PC-9 (cell line): ENCODE data around the gene PRMT9. TPM values are rescaled to one million over a fixed set of nuclear protein-coding genes. Genes with fewer than 3 reads are reported as not detected.

ENCODE experiments used
- BruUV-seq: library from RNA; stranded (reverse); fragments of 400-500 nt; replicated peaks from 2 replicates; lab custom pipeline; 2021; lab: Mats Ljungman, UMichigan
- CTCF ChIA-PET: fragments of 300-600 bp; sonication (Branson Sonifier 250); formaldehyde crosslinking; loops from one replicate; lab custom pipeline; 2022; ENCODE audit warnings: antibody characterized with exemption; lab: Charles Lee
- POLR2A ChIA-PET: fragments of 300-600 bp; sonication (Branson Sonifier 250); formaldehyde crosslinking; loops from one replicate; lab custom pipeline; 2022; ENCODE audit warnings: antibody characterized with exemption; ENCODE audit not compliant: unreplicated experiment; lab: Charles Lee
- DNase-seq, 2 experiments: peaks; one replicate each; pipeline versions ENCODE4 v3.0.0 to v3.0.0-alpha.2; 2015 to 2022; ENCODE audit warnings: mixed read lengths in 1 of 2
- H2AFZ ChIP-seq: fragments of 200-600 bp; sonication (generic); 2 replicates; pipeline ENCODE4 v1.8.1; 2017; ENCODE audit warnings: antibody characterized with exemption
- H3F3A ChIP-seq: fragments of 200-600 bp; sonication (generic); 2 replicates; pipeline ENCODE4 v1.8.1; 2017; ENCODE audit warnings: antibody characterized with exemption, mild to moderate bottlenecking, low read depth; ENCODE audit not compliant: insufficient read depth
- H3K27ac ChIP-seq: fragments of 200-600 bp; sonication (generic); 2 replicates; pipeline ENCODE4 v1.6.1; 2016; ENCODE audit warnings: mixed run types
- H3K27me3 ChIP-seq: fragments of 200-600 bp; sonication (generic); 2 replicates; pipeline ENCODE4 v1.6.1; 2016; ENCODE audit warnings: low read depth, mixed run types; ENCODE audit not compliant: insufficient read depth
- H3K36me3 ChIP-seq: fragments of 200-600 bp; sonication (generic); 2 replicates; pipeline ENCODE4 v1.6.1; 2016; ENCODE audit warnings: low read depth, mixed run types
- H3K4me1 ChIP-seq: fragments of 200-600 bp; sonication (generic); replicated peaks from 2 replicates; pipeline ENCODE4 v1.6.1; 2016; ENCODE audit warnings: mixed run types; ENCODE audit not compliant: insufficient read depth
- H3K4me2 ChIP-seq: fragments of 200-600 bp; sonication (generic); 2 replicates; pipeline ENCODE4 v1.6.1; 2017; ENCODE audit warnings: mixed run types
- H3K4me3 ChIP-seq: fragments of 200-600 bp; sonication (generic); 2 replicates; pipeline ENCODE4 v1.6.1; 2016; ENCODE audit warnings: mixed run types
- H3K79me2 ChIP-seq: fragments of 200-600 bp; sonication (generic); 2 replicates; pipeline ENCODE4 v1.6.1; 2017; ENCODE audit warnings: low read depth, mixed run types
- H3K9me2 ChIP-seq: fragments of 200-600 bp; sonication (generic); 2 replicates; pipeline ENCODE4 v1.8.1; 2017; ENCODE audit warnings: mild to moderate bottlenecking; ENCODE audit not compliant: insufficient read depth
- H3K9me3 ChIP-seq: fragments of 200-600 bp; sonication (generic); 2 replicates; pipeline ENCODE4 v1.8.1; 2016; ENCODE audit warnings: low read depth; ENCODE audit not compliant: insufficient read depth
- H4K20me1 ChIP-seq: fragments of 200-600 bp; sonication (generic); 2 replicates; pipeline ENCODE4 v1.8.1; 2017; ENCODE audit not compliant: insufficient read depth
- CTCF ChIP-seq: fragments of 200-600 bp; sonication (generic); conservative IDR thresholded peaks from 2 replicates; pipeline ENCODE4 v1.6.1; 2017; ENCODE audit warnings: mixed run types, antibody characterized with exemption, mild to moderate bottlenecking, moderate library complexity
- EZH2 ChIP-seq: fragments of 200-600 bp; sonication (generic); IDR thresholded peaks from 2 replicates; pipeline ENCODE4 v1.8.0; 2017; ENCODE audit warnings: antibody characterized with exemption, low read depth
- intact Hi-C: fragments of 100-400 bp; cut with micrococcal nuclease; formaldehyde crosslinking; loops from one replicate; pipeline ENCODE4 v1.10.0; 2022; ENCODE audit not compliant: unreplicated experiment
- total RNA-seq: library from RNA; stranded (reverse); gene quantifications from 2 replicates; pipeline ENCODE4 v1.2.3, GENCODE V29; 2021

Gene PRMT9
- total RNA-seq, 1 experiment from 2014 or later = 9.0 TPM

- no peak overlapping the region for H2AFZ ChIP-seq
- DNase-seq = no peak
- H3K4me1 ChIP-seq = no peaks in the 10 kb centered on the region
- no peaks in the 10 kb centered on the region for H3K9me2 ChIP-seq
- H4K20me1 ChIP-seq = no peaks in the 10 kb centered on the region
- TF ChIP-seq CTCF (no peak), EZH2 (no peak)
- CTCF ChIA-PET = interaction anchor here (0.5 to 1.0 kb wide), 2 partner anchors 77 to 190 kb away, joined by 3 read pairs; no protein-coding TSS in a partner anchor
- intact Hi-C loops = no loop called here
- H3K9me3 ChIP-seq = no peaks in the 10 kb centered on the region
- H3K27me3 ChIP-seq = no peaks in the 10 kb centered on the region
- H3K4me2 ChIP-seq = no peak overlapping the region
- no peaks in the 10 kb centered on the region; the same call in 1 of the 2 replicates for H3K79me2 ChIP-seq
- BruUV-seq = no TSS peak
- POLR2A ChIA-PET = no interaction called here
- H3K36me3 ChIP-seq = no peaks in the 10 kb centered on the region
- no peak overlapping the region for H3K4me3 ChIP-seq
- H3F3A ChIP-seq = no peaks in the 10 kb centered on the region
- no peak overlapping the region for H3K27ac ChIP-seq
Measured at GRCh38 chr4:147674496-147674895, 9.5 kb downstream of the PRMT9 start.

- no peaks in the 10 kb centered on the region for H3F3A ChIP-seq
- H3K36me3 ChIP-seq = no peaks in the 10 kb centered on the region
- ChIA-PET CTCF (interaction anchor here (1.0 kb wide), 1 partner anchor 190 kb away, joined by 3 read pairs; no protein-coding TSS in a partner anchor), POLR2A (interaction anchor here (0.7 kb wide), 1 partner anchor 77 kb away, joined by 6 read pairs; no protein-coding TSS in a partner anchor)
- H3K79me2 ChIP-seq = no peaks in the 10 kb centered on the region; the same call in 1 of the 2 replicates
- H3K9me2 ChIP-seq = no peaks in the 10 kb centered on the region
- intact Hi-C loops = no loop called here
- no TSS peak for BruUV-seq
- no peaks in the 10 kb centered on the region for H3K9me3 ChIP-seq
- no peak overlapping the region for H3K27ac ChIP-seq
- no peak overlapping the region for H3K4me3 ChIP-seq
- no peak for DNase-seq
- no peaks in the 10 kb centered on the region for H3K27me3 ChIP-seq
- no peak overlapping the region for H2AFZ ChIP-seq
- H3K4me1 ChIP-seq = no peaks in the 10 kb centered on the region
- no peak for TF ChIP-seq CTCF
- TF ChIP-seq EZH2 = no peak
- H4K20me1 ChIP-seq = no peaks in the 10 kb centered on the region
- no peak overlapping the region for H3K4me2 ChIP-seq
Measured at GRCh38 chr4:147674073-147674472, 9.9 kb downstream of the PRMT9 start.

- ChIA-PET CTCF (no interaction called here), POLR2A (no interaction called here)
- Histone ChIP-seq H3K9me3 (no peaks in the 10 kb centered on the region), H3K4me3 (no peak overlapping the region), H3K27ac (no peak overlapping the region), H3F3A (no peaks in the 10 kb centered on the region), H3K4me1 (no peaks in the 10 kb centered on the region), H2AFZ (no peak overlapping the region), H3K9me2 (no peaks in the 10 kb centered on the region), H3K27me3 (no peaks in the 10 kb centered on the region), H3K79me2 (no peaks in the 10 kb centered on the region), H4K20me1 (no peaks in the 10 kb centered on the region), H3K36me3 (no peaks in the 10 kb centered on the region), H3K4me2 (no peak overlapping the region)
- TF ChIP-seq CTCF = no peak
- TF ChIP-seq EZH2 = no peak
- BruUV-seq = no TSS peak
- no peak for DNase-seq
- intact Hi-C loops = no loop called here
Measured at GRCh38 chr4:147658501-147658900, 25.5 kb downstream of the PRMT9 start.
